Uterus (tissue), 4 donors: Measurements from ENCODE around the gene CLDN9. TPM values are rescaled to one million over a fixed set of nuclear protein-coding genes. Genes with fewer than 3 reads are reported as not detected.
"Not testable (repeated sequence)": the region's sequence is repeated elsewhere in the genome, so short reads cannot be mapped to it uniquely, and the experiment has no call there.

Source experiments
- DNase-seq, 2 donors: peaks; one replicate each; pipeline ENCODE4 v3.0.0-alpha.2; 2019 to 2020
- H3K27ac ChIP-seq, 2 donors: fragments of 200-600 bp; sonication (generic); 1 replicate in 1 of 2; 2 replicates in 1 of 2; pipeline ENCODE4 v1.5.1; 2016 to 2018
- H3K27me3 ChIP-seq, 2 donors: fragments of 200-600 bp; sonication (generic); one replicate each; pipeline ENCODE4 v1.5.1; 2018 to 2019; ENCODE audit warnings: control low read depth in 1 of 2
- H3K36me3 ChIP-seq, 2 donors: fragments of 200-600 bp; sonication (generic); one replicate each; pipeline ENCODE4 v1.5.1; 2019; ENCODE audit warnings: control low read depth in 1 of 2
- H3K4me1 ChIP-seq, 2 donors: fragments of 200-600 bp; sonication (generic); one replicate each; pipeline ENCODE4 v1.5.1; 2018 to 2019; ENCODE audit warnings: control low read depth in 1 of 2
- H3K4me3 ChIP-seq, 2 donors: fragments of 200-600 bp; sonication (generic); 1 replicate in 1 of 2; 2 replicates in 1 of 2; pipeline ENCODE4 v1.5.1; 2018 to 2019; ENCODE audit warnings: mild to moderate bottlenecking in 1 of 2
- H3K9me3 ChIP-seq, 2 donors: fragments of 200-600 bp; sonication (generic); one replicate each; pipeline ENCODE4 v1.5.1; 2019; ENCODE audit warnings: control low read depth in 1 of 2
- POLR2A ChIP-seq, 2 donors: fragments of 450-650 bp; IDR thresholded peaks; one replicate each; pipeline ENCODE4 v1.6.1; 2016; ENCODE audit warnings: antibody characterized with exemption in 2 of 2, mild to moderate bottlenecking in 1 of 2, moderate library complexity in 1 of 2
- intact Hi-C: fragments of 100-400 bp; cut with DNase I; formaldehyde crosslinking; loops from one replicate; pipeline ENCODE4 v1.15.1; 2023; ENCODE audit warnings: low total_unique reads
- total RNA-seq, 4 donors: library from RNA; depleted of rRNA in 3 of 4; stranded (reverse); fragments of >200 nt in 3 of 4; gene quantifications; one replicate each; pipeline versions ENCODE4 v1.1.0 to v1.2.4, GENCODE V29; 2014 to 2023
- TF ChIP-seq, protein P1 (sequence below), 4 experiments: fragments of 200-600 bp in 2 of 4; fragments of 450-650 bp in 2 of 4; sonication (generic) in 2 of 4; IDR thresholded peaks; one replicate each; pipeline ENCODE4 v1.5.1; 2016 to 2019; ENCODE audit warnings: antibody characterized with exemption in 4 of 4, mild to moderate bottlenecking in 2 of 4, moderate library complexity in 1 of 4
- donor health status: DM: yes; HTN: yes; CAD: no.

Gene CLDN9
- total RNA-seq, 4 donors from 2014 or later, result 0.21 to 1.8 TPM; not detected in 2

GRCh38 chr16:3051494-3051893 is 38.8 kb downstream of the CLDN9 start:
- DNase-seq, result no peak
- Histone ChIP-seq H3K4me3 (no peak overlapping the region), H3K36me3 (no peaks in the 10 kb centered on the region), H3K4me1 (peaks cover 0 to 5% of the 10 kb centered on the region in 2 donors), H3K27ac (no peak overlapping the region), H3K27me3 (peaks cover 6 to 8% of the 10 kb centered on the region in 2 donors), H3K9me3 (no peaks in the 10 kb centered on the region)
- intact Hi-C loops, result no loop called here
- TF ChIP-seq, protein P1, sequence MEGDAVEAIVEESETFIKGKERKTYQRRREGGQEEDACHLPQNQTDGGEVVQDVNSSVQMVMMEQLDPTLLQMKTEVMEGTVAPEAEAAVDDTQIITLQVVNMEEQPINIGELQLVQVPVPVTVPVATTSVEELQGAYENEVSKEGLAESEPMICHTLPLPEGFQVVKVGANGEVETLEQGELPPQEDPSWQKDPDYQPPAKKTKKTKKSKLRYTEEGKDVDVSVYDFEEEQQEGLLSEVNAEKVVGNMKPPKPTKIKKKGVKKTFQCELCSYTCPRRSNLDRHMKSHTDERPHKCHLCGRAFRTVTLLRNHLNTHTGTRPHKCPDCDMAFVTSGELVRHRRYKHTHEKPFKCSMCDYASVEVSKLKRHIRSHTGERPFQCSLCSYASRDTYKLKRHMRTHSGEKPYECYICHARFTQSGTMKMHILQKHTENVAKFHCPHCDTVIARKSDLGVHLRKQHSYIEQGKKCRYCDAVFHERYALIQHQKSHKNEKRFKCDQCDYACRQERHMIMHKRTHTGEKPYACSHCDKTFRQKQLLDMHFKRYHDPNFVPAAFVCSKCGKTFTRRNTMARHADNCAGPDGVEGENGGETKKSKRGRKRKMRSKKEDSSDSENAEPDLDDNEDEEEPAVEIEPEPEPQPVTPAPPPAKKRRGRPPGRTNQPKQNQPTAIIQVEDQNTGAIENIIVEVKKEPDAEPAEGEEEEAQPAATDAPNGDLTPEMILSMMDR (IDR thresholded peaks at IDR 0.05), result no peak
- TF ChIP-seq POLR2A (IDR thresholded peaks at IDR 0.05), result no peak

DNA sequence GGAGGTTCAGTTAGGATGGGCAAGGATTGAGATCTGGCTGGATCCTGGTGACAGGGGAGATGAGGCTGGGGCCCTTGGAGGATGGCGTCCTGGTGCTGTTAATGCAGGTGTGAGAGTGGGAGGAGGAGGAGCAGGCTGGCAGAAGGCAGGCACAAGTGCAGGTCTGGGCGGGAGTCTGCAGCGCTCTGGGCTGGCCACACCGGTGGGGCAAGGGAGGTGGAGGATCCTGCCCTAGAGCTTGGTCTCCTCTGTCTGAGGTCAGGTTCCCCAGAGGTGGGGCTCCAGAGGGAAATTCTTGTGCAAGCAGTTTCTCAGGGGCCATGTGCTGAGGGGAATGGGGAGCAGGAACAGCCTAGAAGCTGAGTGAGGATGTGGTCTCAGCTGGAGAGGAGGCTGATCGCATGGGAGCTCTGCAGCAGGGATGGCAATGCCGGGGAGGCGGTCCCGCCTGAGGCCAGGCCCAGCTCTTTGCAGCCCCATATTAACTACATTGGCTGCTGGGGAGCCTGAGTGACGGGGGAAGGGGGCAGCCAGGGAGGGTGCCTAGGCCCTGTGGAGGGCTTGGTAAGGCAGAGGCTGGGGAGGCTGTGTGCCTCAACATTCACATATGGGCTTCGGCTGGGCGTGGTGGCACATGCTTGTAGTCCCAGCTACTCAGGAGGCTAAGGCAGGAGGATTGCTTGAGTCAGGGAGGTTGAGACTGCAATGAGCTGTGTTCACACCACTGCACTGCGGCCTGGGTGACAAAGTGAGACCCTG is 40.0 kb downstream of the CLDN9 start:
- H3K27ac ChIP-seq, H3K27me3 ChIP-seq, intact Hi-C loops, H3K36me3 ChIP-seq, DNase-seq, H3K4me1 ChIP-seq, H3K9me3 ChIP-seq, H3K4me3 ChIP-seq: not testable (repeated sequence)

GRCh38 chr16:3053330-3053710 is 40.6 kb downstream of the CLDN9 start:
- not testable (repeated sequence) for H3K27me3 ChIP-seq

GRCh38 chr16:3054965-3055733 is 42.4 kb downstream of the CLDN9 start:
- no peaks in the 10 kb centered on the region for H3K9me3 ChIP-seq
- intact Hi-C loops, result loop anchor here (5.0 kb wide), 1 partner anchor 112 kb away; no protein-coding TSS in a partner anchor
- DNase-seq, result no peak
- H3K4me1 ChIP-seq, result peaks cover 0 to 10% of the 10 kb centered on the region in 2 donors
- H3K27ac ChIP-seq, result no peak overlapping the region
- no peaks in the 10 kb centered on the region for H3K27me3 ChIP-seq
- TF ChIP-seq, protein P1 (IDR thresholded peaks at IDR 0.05), result no peak
- TF ChIP-seq POLR2A (IDR thresholded peaks at IDR 0.05), result no peak
- no peak overlapping the region for H3K4me3 ChIP-seq
- no peaks in the 10 kb centered on the region for H3K36me3 ChIP-seq

More at GRCh38 chr16:3053330-3053710, 40.6 kb downstream of the CLDN9 start:
- H3K9me3 ChIP-seq, H3K27ac ChIP-seq, intact Hi-C loops, DNase-seq, H3K4me3 ChIP-seq, H3K36me3 ChIP-seq, H3K4me1 ChIP-seq: not testable (repeated sequence)

DNA sequence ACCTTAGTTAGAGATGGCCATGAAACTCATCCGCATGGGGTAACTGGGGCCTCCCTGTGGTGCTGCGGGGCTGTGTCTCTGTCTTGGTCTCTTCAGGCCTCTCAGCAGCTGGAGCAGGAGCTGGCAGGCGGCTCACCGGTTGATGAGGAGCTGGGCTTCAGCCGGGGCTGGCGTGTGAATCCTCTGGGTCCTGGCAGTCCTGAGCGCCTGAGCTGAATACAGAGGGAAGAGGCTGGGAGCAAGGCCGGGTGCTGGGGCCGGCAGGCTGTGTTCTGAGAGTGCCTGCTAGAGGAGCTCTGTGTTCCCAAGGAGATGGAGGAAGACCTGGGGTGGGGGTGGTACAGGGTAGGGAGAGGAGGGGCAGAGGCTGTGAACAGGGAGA is 43.0 kb downstream of the CLDN9 start:
- DNase-seq, H3K27me3 ChIP-seq, H3K4me3 ChIP-seq, H3K36me3 ChIP-seq, H3K9me3 ChIP-seq, H3K27ac ChIP-seq, H3K4me1 ChIP-seq: not testable (repeated sequence)
- intact Hi-C loops, result loop anchor here (5.0 kb wide), 1 partner anchor 112 kb away; no protein-coding TSS in a partner anchor

GRCh38 chr16:3056336-3057180 is 43.8 kb downstream of the CLDN9 start:
- intact Hi-C loops, result loop anchor here (5.0 kb wide), 1 partner anchor 111 kb away; no protein-coding TSS in a partner anchor

More at GRCh38 chr16:3056336-3057180, 43.8 kb downstream of the CLDN9 start:
- TF ChIP-seq POLR2A (IDR thresholded peaks at IDR 0.05), result no peak
- TF ChIP-seq, protein P1 (IDR thresholded peaks at IDR 0.05), result no peak
- Histone ChIP-seq H3K27me3 (no peaks in the 10 kb centered on the region), H3K9me3 (no peaks in the 10 kb centered on the region), H3K4me1 (peaks cover 0 to 10% of the 10 kb centered on the region in 2 donors), H3K36me3 (no peaks in the 10 kb centered on the region), H3K27ac (no peak overlapping the region), H3K4me3 (no peak overlapping the region)
- no peak for DNase-seq
